Right renal pelvis (tissue), 4 donors: ENCODE data around the gene PBX3. TPM values are rescaled to one million over a fixed set of nuclear protein-coding genes. Genes with fewer than 3 reads are reported as not detected.

ENCODE experiments used
- DNase-seq, 4 donors: peaks; one replicate each; pipeline ENCODE4 v3.0.0-alpha.2; 2013; ENCODE audit warnings: low read depth in 4 of 4, low spot score in 3 of 4, missing footprints in 1 of 4
- polyA plus RNA-seq, 4 donors: library from polyadenylated mRNA; unstranded; fragments of 120-200 nt; gene quantifications; one replicate each; pipeline ENCODE4 v1.2.1, GENCODE V29; 2013; ENCODE audit not compliant: insufficient read length in 4 of 4

The PBX3 gene
- polyA plus RNA-seq, 4 donors: 26.9 to 33.9 (median 31.7) TPM

- no peak for DNase-seq
These were observed 107.5 kb downstream of the PBX3 start for GRCh38 chr9:125854553-125855275.

- no peak for DNase-seq
These were observed 109.2 kb downstream of the PBX3 start for GRCh38 chr9:125856331-125856730.

- DNase-seq: no peak
These were observed 114.4 kb downstream of the PBX3 start for GRCh38 chr9:125861405-125862058.

GRCh38 chr9:125863923-125864322 is 116.8 kb downstream of the PBX3 start:
- DNase-seq: no peak

- DNase-seq: no peak
These were observed 120.7 kb downstream of the PBX3 start for GRCh38 chr9:125867751-125868415.

- no peak for DNase-seq
These were observed 131.0 kb downstream of the PBX3 start for GRCh38 chr9:125878164-125878631.

- DNase-seq: no peak
These were observed 133.9 kb downstream of the PBX3 start for GRCh38 chr9:125881042-125881441.

- DNase-seq: no peak
These were observed 136.5 kb downstream of the PBX3 start for GRCh38 chr9:125883565-125884217.

GRCh38 chr9:125884218-125884595 is 137.0 kb downstream of the PBX3 start:
- no peak for DNase-seq

- DNase-seq: no peak
These were observed 138.3 kb downstream of the PBX3 start for GRCh38 chr9:125885405-125886034.

- DNase-seq: no peak
These were observed 139.2 kb downstream of the PBX3 start for GRCh38 chr9:125886365-125886764.

- no peak for DNase-seq
These were observed 140.0 kb downstream of the PBX3 start for GRCh38 chr9:125887172-125887571.

- DNase-seq: no peak
These were observed 141.0 kb downstream of the PBX3 start for GRCh38 chr9:125888211-125888610.

- no peak for DNase-seq
These were observed 141.9 kb downstream of the PBX3 start for GRCh38 chr9:125889112-125889475.

- peak in 2 of 4 donors; percentile 22 to 39 for DNase-seq
These were observed 142.6 kb downstream of the PBX3 start for GRCh38 chr9:125889476-125890419.

GRCh38 chr9:125890826-125891225 is 143.7 kb downstream of the PBX3 start:
- no peak for DNase-seq

GRCh38 chr9:125893277-125893676 is 146.1 kb downstream of the PBX3 start:
- DNase-seq: no peak

- DNase-seq: no peak
These were observed 147.4 kb downstream of the PBX3 start for GRCh38 chr9:125894566-125894965.

GRCh38 chr9:125896404-125896803 is 149.2 kb downstream of the PBX3 start:
- DNase-seq: no peak

- DNase-seq: no peak
These were observed 149.8 kb downstream of the PBX3 start for GRCh38 chr9:125896964-125897363.
